Type B pancreatic cell (in vitro differentiated cells): ENCODE measurements around the gene FBH1. TPM values are rescaled to one million over a fixed set of nuclear protein-coding genes. Genes with fewer than 3 reads are reported as not detected.
A peak's percentile ranks its signal among the peaks of the same experiment; 100 is the strongest.

Experiments
- DNase-seq: peaks from one replicate; pipeline ENCODE4 v3.0.0; 2021; ENCODE audit warnings: mixed read lengths; ENCODE audit not compliant: unreplicated experiment; ENCODE audit errors: extremely low spot score
- H3K27ac Mint-ChIP-seq: 2 replicates; pipeline ENCODE4 v1.8.0; 2021; ENCODE audit warnings: mild to moderate bottlenecking, mixed read lengths
- H3K27me3 Mint-ChIP-seq: 2 replicates; pipeline ENCODE4 v1.8.0; 2021; ENCODE audit warnings: mixed read lengths
- H3K36me3 Mint-ChIP-seq: 2 replicates; pipeline ENCODE4 v1.8.0; 2021; ENCODE audit warnings: mixed read lengths
- H3K4me1 Mint-ChIP-seq: one replicate; pipeline ENCODE4 v1.8.0; 2021; ENCODE audit warnings: mixed read lengths; ENCODE audit not compliant: unreplicated experiment
- H3K4me3 Mint-ChIP-seq: 2 replicates; pipeline ENCODE4 v1.8.0; 2021; ENCODE audit warnings: mild to moderate bottlenecking, mixed read lengths
- H3K9me3 Mint-ChIP-seq: 2 replicates; pipeline ENCODE4 v1.8.0; 2021; ENCODE audit warnings: mixed read lengths
- CTCF ChIP-seq: fragments of 200-600 bp; sonication (generic); conservative IDR thresholded peaks from 2 replicates; pipeline ENCODE4 v1.5.0; 2021; ENCODE audit warnings: antibody characterized with exemption, mild to moderate bottlenecking
- total RNA-seq: library from RNA; stranded (reverse); gene quantifications from 2 replicates; pipeline ENCODE4 v1.2.1, GENCODE V29; 2021; ENCODE audit warnings: low replicate concordance

FBH1 gene
- total RNA-seq, 1 donor from 2014 or later, result 73.0 TPM

GRCh38 chr10:5947471-5948207, 57.6 kb downstream of the FBH1 start:
- Mint-ChIP-seq H3K27me3 (peaks cover 15% of the 10 kb centered on the region), H3K27ac (no peak overlapping the region), H3K36me3 (no peaks in the 10 kb centered on the region), H3K4me1 (peaks cover 4% of the 10 kb centered on the region), H3K9me3 (no peaks in the 10 kb centered on the region), H3K4me3 (no peak overlapping the region)
- no peak for TF ChIP-seq CTCF
- no peak for DNase-seq

- Mint-ChIP-seq H3K27ac (no peak overlapping the region), H3K4me3 (no peak overlapping the region), H3K36me3 (no peaks in the 10 kb centered on the region), H3K9me3 (no peaks in the 10 kb centered on the region), H3K27me3 (peaks cover 17% of the 10 kb centered on the region), H3K4me1 (peaks cover 4% of the 10 kb centered on the region)
- no peak for TF ChIP-seq CTCF
- no peak for DNase-seq
Observed at GRCh38 chr10:5948208-5948585, 58.2 kb downstream of the FBH1 start.

- Mint-ChIP-seq H3K9me3 (no peaks in the 10 kb centered on the region), H3K27ac (no peak overlapping the region), H3K4me3 (no peak overlapping the region), H3K4me1 (peaks cover 4% of the 10 kb centered on the region), H3K36me3 (no peaks in the 10 kb centered on the region), H3K27me3 (peaks cover 17% of the 10 kb centered on the region)
- peak; percentile 59 for TF ChIP-seq CTCF
- DNase-seq, result no peak
Observed at GRCh38 chr10:5949009-5949759, 59.1 kb downstream of the FBH1 start.

GRCh38 chr10:5951167-5951711, 61.2 kb downstream of the FBH1 start:
- no peaks in the 10 kb centered on the region for H3K36me3 Mint-ChIP-seq
- H3K4me1 Mint-ChIP-seq, result no peaks in the 10 kb centered on the region
- DNase-seq, result no peak
- no peaks in the 10 kb centered on the region for H3K9me3 Mint-ChIP-seq
- H3K4me3 Mint-ChIP-seq, result no peak overlapping the region
- H3K27ac Mint-ChIP-seq, result no peak overlapping the region
- peaks cover 14% of the 10 kb centered on the region for H3K27me3 Mint-ChIP-seq
- no peak for TF ChIP-seq CTCF

- no peaks in the 10 kb centered on the region for H3K4me1 Mint-ChIP-seq
- H3K36me3 Mint-ChIP-seq, result no peaks in the 10 kb centered on the region
- H3K27ac Mint-ChIP-seq, result no peak overlapping the region
- TF ChIP-seq CTCF, result no peak
- no peak for DNase-seq
- no peak overlapping the region for H3K4me3 Mint-ChIP-seq
- H3K27me3 Mint-ChIP-seq, result peaks cover 14% of the 10 kb centered on the region
- H3K9me3 Mint-ChIP-seq, result no peaks in the 10 kb centered on the region
Observed at GRCh38 chr10:5951721-5952407, 61.8 kb downstream of the FBH1 start.
